GM18517 (cell line): ENCODE data around the gene PXDC1.
"Not testable (repeated sequence)": the region's sequence is repeated elsewhere in the genome, so short reads cannot be mapped to it uniquely, and the experiment has no call there.

ENCODE experiments used
- ATAC-seq: cut with Tn5 transposase; IDR thresholded peaks from one replicate; pipeline ENCODE4 v1.9.1; 2021; ENCODE audit warnings: mild to moderate bottlenecking, moderate library complexity; ENCODE audit not compliant: unreplicated experiment

PXDC1 gene

DNA sequence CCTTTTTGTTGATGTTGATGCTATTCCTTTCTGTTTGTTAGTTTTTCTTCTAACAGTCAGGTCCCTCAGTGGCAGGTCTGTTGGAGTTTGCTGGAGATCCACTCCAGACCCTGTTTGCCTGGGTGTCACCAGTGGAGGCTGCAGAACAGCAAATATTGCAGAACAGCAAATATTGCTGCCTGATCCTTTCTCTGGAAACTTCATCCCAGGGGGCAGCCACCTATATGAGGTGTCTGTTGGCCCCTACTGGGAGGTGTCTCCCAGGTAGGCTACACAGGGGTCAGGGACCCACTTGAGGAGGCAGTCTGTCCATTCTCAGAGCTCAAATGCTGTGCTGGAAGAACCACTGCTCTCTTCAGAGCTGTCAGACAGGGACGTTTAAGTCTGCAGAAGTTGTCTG is 74.2 kb downstream of the PXDC1 start:
- not testable (repeated sequence) for ATAC-seq
